Activated T-cell treated with anti-CD3 and anti-CD28 coated beads, Interleukin-2, amount 50 U/mL, for 48 hours (primary cell): Measurements from ENCODE around the gene GNAO1.
"Not testable (repeated sequence)": the region's sequence is repeated elsewhere in the genome, so short reads cannot be mapped to it uniquely, and the experiment has no call there.

Experiments used
- DNase-seq, 2 experiments: peaks; one replicate each; pipeline ENCODE4 v3.0.0-alpha.2; 2020

GNAO1 gene

GRCh38 chr16:56368545-56368944 is 177.3 kb downstream of the GNAO1 start:
- DNase-seq = no peak

- no peak for DNase-seq
Observed at GRCh38 chr16:56369202-56369601, 177.9 kb downstream of the GNAO1 start.

- no peak for DNase-seq
Observed at GRCh38 chr16:56370185-56370874, 179.0 kb downstream of the GNAO1 start.

- DNase-seq = no peak
Observed at GRCh38 chr16:56370875-56371659, 179.8 kb downstream of the GNAO1 start.

- DNase-seq = no peak
Observed at GRCh38 chr16:56371660-56371937, 180.3 kb downstream of the GNAO1 start.

- DNase-seq = no peak
Observed at GRCh38 chr16:56372013-56372634, 180.8 kb downstream of the GNAO1 start.

- DNase-seq = no peak
Observed at GRCh38 chr16:56373003-56373402, 181.7 kb downstream of the GNAO1 start.

- not testable (repeated sequence) for DNase-seq
Observed at GRCh38 chr16:56375792-56376191, 184.5 kb downstream of the GNAO1 start.

- not testable (repeated sequence) for DNase-seq
Observed at GRCh38 chr16:56379044-56379443, 187.8 kb downstream of the GNAO1 start.

- not testable (repeated sequence) for DNase-seq
Observed at GRCh38 chr16:56380778-56381485, 189.6 kb downstream of the GNAO1 start.

- no peak for DNase-seq
Observed at GRCh38 chr16:56382459-56382858, 191.2 kb downstream of the GNAO1 start.

GRCh38 chr16:56382901-56383355 is 191.6 kb downstream of the GNAO1 start:
- DNase-seq = no peak

GRCh38 chr16:56384074-56384721 is 192.9 kb downstream of the GNAO1 start:
- no peak for DNase-seq

GRCh38 chr16:56387396-56387795 is 196.1 kb downstream of the GNAO1 start:
- no peak for DNase-seq

GRCh38 chr16:56388209-56388608 is 196.9 kb downstream of the GNAO1 start:
- DNase-seq = no peak

- DNase-seq = no peak
Observed at GRCh38 chr16:56389554-56389953, 198.3 kb downstream of the GNAO1 start.

GRCh38 chr16:56396724-56397123 is 205.4 kb downstream of the GNAO1 start:
- DNase-seq = not testable (repeated sequence)

- DNase-seq = no peak
Observed at GRCh38 chr16:56399047-56399446, 207.8 kb downstream of the GNAO1 start.

GRCh38 chr16:56399486-56399885 is 208.2 kb downstream of the GNAO1 start:
- DNase-seq = no peak

GRCh38 chr16:56400458-56400857 is 209.2 kb downstream of the GNAO1 start:
- no peak for DNase-seq

GRCh38 chr16:56401482-56401881 is 210.2 kb downstream of the GNAO1 start:
- no peak for DNase-seq

GRCh38 chr16:56405977-56406672 is 214.8 kb downstream of the GNAO1 start:
- no peak for DNase-seq
